ENCODE results near the gene EPB41. TPM values are rescaled to one million over a fixed set of nuclear protein-coding genes. Genes with fewer than 3 reads are reported as not detected.

Gene EPB41
- total and polyA plus RNA-seq, 9 of the 15 experiments (the other 6 are each of a cell fraction or from before 2014, with no cell fraction given) = 3.7 to 213 (median 141) TPM

- TF ChIP-seq REST (IDR thresholded peaks at IDR 0.05; ENCODE audit: borderline replicate concordance) (peak; percentile 80; the same call in 1 of the 2 replicates), REST (CRISPR knock-in tag; IDR thresholded peaks at IDR 0.05; ENCODE audit: low read depth) (no peak), POLR2AphosphoS2 (IDR thresholded peaks at IDR 0.05; ENCODE audit: low read length) (no peak), BCOR (IDR thresholded peaks at IDR 0.05) (no peak), ZNF121 (CRISPR knock-in tag; conservative IDR thresholded peaks at IDR 0.05) (no peak), HES1 (IDR thresholded peaks at IDR 0.05; ENCODE audit: low read depth) (no peak), MCM2 (IDR thresholded peaks at IDR 0.05; ENCODE audit: low read depth) (no peak), RAD21 (CRISPR knock-in tag; conservative IDR thresholded peaks at IDR 0.05 in 1 of 2, IDR thresholded peaks at IDR 0.05 in 1 of 2) (peak; percentile 94 to 97), MAFK (IDR thresholded peaks at IDR 0.05; ENCODE audit: low read length) (no peak), C11orf30 (IDR thresholded peaks at IDR 0.05; ENCODE audit: low read depth) (no peak), MYNN (IDR thresholded peaks at IDR 0.05) (no peak), MYNN (CRISPR knock-in tag; IDR thresholded peaks at IDR 0.05) (no peak), GABPA (tag; conservative IDR thresholded peaks at IDR 0.05; ENCODE audit: low read depth) (0 out of 2 replicates have a peak, but pooled peaks have one; percentile 18), MEIS2 (IDR thresholded peaks at IDR 0.05; ENCODE audit: partially characterized antibody) (peak; percentile 19), ZBTB49 (CRISPR knock-in tag; IDR thresholded peaks at IDR 0.05; ENCODE audit: borderline replicate concordance) (no peak), ZBTB8A (IDR thresholded peaks at IDR 0.05; ENCODE audit: partially characterized antibody) (no peak), ZNF584 (CRISPR knock-in tag; IDR thresholded peaks at IDR 0.05; ENCODE audit: low read depth) (0 out of 2 replicates have a peak, but pooled peaks have one; percentile 5)
Measured at GRCh38 chr1:29033829-29034466, 119.6 kb downstream of the EPB41 start (continued).
